Retina (tissue), 1 donor: ENCODE measurements around the gene LEPROT.
"Not testable (repeated sequence)": the region's sequence is repeated elsewhere in the genome, so short reads cannot be mapped to it uniquely, and the experiment has no call there.

ENCODE experiments used
- DNase-seq: peaks from one replicate; pipeline ENCODE4 v3.0.0-alpha.2; 2016

Gene LEPROT

GRCh38 chr1:65440915-65441314, 20.4 kb downstream of the LEPROT start:
- DNase-seq = no peak

DNA sequence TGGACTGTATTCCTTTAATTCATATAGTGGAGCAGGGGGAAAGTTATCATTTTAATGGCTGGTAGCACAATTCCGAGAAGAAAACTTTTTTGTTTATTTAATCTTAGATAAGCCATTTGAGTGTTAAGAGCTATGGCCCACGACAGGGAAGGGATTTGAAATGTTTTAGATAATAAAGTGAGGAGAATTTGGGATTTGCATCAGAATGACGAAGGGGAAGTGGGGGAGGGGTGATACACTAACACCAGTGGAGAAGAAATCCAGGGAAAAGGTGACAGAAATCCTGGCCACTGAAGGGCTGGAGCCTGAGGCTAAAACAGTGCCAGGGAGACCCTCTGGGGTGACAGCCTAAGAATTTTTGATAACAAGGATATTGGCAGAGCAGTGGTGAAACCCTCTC, 21.0 kb downstream of the LEPROT start:
- DNase-seq = no peak

GRCh38 chr1:65442442-65442841, 22.0 kb downstream of the LEPROT start:
- no peak for DNase-seq

DNA sequence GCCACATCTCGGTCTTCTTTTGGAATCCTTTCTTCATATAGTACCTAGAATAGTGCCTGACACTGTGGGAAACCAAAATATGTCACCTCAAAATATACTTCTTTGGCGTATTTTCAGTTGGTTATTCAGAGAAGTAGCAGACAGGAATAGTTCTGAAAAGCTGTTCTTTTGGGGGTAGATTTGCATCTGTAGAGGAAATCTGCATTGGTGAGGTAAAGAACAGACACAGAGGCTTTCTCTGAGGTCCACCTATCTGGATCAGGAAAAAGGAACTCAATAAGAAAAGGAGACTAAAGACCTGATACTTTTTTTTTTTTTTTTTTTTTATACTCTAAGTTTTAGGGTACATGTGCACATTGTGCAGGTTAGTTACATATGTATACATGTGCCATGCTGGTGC, 23.2 kb downstream of the LEPROT start:
- DNase-seq = no peak

DNA sequence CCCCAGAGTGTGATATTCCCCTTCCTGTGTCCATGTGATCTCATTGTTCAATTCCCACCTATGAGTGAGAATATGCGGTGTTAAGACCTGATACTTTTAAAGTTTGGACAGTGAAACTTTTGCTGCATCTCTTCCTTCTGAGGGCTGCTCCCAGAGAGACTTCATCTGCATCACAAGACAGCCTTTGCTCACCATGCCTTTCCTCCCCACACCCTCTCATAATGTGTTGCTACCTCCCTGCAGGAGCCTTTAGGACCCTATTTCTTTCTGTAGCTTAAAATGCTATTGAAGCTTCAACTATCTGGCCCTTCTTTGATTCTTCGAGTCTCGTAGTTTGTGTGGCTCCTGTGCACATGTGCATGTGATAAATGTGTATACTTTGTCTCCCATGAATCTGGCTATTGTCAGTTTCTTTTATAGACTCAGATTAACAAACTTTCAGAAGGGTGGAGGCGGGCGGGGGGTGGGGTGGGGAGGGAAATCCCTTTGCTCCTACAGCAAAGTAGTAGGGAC, 23.7 kb downstream of the LEPROT start:
- DNase-seq = no peak

DNA sequence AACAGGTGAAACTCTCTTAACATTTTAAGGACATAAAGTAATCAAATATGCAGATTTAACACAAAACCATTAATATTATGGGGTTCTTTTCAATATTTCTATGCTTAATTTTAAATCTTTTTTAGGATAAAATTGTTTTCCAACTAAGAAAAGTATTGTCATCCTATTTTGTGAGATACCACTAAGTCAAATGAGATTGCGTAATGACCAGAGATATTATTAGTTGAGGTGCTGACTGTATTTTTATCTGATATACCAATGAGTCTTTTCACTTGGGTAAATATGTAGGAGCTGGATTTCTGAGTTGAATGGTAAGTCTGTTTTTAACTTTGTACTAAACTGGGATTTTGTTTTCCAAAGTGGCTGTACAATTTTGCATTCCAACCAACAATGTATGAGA, 25.4 kb downstream of the LEPROT start:
- no peak for DNase-seq

DNA sequence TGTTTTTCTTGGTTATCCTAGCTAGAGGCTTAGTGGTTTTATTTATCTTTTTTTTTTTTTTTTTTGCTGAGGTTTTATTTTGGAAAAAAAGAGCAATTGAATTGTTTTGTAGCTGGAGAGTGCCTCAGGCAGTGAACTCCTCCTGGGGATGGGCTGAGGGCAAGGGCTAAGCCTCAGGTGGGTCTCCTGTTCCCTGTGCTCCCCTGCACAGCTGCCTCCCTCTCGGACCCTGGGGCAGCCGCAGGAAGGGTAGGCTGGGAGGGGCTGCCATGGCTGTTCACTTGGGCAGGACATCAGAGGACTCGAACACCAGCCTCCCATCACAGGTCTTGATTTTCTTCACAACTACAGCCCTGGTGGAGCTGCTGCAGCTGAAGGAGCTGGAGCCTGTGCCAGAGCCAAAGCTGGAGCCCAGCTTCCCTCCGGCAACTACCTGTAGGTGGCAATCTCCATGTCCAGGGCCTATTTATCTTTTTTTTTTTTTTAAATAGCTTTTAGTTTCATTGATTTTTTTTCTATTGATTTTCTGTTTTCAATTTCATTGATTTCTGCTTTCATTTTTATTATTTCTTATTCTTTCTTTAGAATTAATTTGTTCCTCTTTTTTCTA, 28.9 kb downstream of the LEPROT start:
- DNase-seq = no peak

- not testable (repeated sequence) for DNase-seq
Measured at GRCh38 chr1:65455678-65456077, 35.2 kb downstream of the LEPROT start.

- DNase-seq = no peak
Measured at GRCh38 chr1:65456481-65456880, 36.0 kb downstream of the LEPROT start.

DNA sequence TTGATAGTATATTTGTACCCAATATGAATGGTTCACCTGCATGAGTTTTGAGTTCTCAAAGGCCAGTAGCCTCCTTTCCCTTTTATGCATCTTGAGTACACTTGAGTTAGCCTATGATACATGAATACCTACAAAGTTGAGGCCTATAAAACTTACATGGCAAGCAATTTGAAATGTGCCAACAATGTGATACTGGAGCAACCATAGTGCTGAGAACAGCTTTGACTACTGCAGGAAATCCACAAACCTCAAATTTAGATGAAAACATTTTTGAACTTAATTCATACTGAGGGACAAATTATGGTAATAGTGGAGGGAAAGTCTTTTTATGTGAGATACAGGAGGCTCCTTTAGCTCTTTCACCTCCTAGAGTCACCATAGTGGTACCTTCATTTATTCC, 37.4 kb downstream of the LEPROT start:
- no peak for DNase-seq

- no peak for DNase-seq
Measured at GRCh38 chr1:65458730-65459396, 38.4 kb downstream of the LEPROT start.

DNA sequence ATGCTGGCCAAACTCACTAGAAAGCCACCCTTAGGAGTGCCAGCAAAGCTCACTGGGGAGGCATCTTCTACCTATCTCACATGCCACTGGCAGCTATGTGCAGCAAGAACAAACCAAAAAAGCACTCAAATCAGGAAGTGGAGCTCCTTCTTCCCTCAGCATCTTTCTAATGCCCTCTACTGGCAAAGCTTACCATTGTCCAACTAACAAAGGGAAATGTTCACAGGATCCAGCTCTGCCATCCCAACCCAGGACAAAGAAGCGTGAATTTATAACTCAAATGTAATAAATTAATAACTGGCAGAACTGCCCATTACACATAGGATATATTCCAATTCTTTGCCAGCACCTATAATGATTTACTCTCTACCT, 38.9 kb downstream of the LEPROT start:
- DNase-seq = no peak

DNA sequence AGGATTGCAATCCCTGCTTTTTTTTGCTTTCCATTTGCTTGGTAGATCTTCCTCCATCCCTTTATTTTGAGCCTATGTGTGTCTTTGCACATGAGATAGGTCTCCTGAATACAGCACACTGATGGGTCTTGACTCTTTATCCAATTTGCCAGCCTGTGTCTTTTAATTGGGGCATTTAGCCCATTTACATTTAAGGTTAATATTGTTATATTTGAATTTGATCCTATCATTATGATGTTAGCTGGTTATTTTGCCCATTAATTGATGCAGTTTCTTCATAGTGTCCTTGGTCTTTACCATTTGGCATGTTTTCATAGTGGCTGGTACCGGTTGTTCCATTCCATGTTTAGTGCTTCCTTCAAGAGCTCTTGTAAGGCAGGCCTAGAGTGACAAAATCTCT, 45.4 kb downstream of the LEPROT start:
- DNase-seq = not testable (repeated sequence)

DNA sequence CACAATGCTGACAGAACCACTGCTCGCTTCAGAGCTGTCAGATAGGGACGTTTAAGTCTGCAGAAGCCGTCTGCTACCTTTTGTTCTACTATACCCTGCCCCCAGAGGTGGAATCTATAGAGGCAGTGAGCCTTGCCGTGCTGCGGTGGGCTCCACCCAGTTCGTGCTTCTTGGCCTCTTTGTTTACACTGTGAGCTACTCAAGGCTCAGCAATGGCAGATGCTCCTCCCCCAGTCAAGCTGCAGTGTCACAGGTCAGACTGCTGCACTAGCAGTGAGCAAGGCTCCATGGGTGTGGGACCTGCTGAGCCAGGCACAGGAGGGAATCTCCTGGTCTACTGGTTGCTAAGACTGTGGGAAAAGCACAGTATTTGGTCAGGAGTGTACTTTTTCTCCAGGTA, 47.1 kb downstream of the LEPROT start:
- DNase-seq = peak; percentile 12

DNA sequence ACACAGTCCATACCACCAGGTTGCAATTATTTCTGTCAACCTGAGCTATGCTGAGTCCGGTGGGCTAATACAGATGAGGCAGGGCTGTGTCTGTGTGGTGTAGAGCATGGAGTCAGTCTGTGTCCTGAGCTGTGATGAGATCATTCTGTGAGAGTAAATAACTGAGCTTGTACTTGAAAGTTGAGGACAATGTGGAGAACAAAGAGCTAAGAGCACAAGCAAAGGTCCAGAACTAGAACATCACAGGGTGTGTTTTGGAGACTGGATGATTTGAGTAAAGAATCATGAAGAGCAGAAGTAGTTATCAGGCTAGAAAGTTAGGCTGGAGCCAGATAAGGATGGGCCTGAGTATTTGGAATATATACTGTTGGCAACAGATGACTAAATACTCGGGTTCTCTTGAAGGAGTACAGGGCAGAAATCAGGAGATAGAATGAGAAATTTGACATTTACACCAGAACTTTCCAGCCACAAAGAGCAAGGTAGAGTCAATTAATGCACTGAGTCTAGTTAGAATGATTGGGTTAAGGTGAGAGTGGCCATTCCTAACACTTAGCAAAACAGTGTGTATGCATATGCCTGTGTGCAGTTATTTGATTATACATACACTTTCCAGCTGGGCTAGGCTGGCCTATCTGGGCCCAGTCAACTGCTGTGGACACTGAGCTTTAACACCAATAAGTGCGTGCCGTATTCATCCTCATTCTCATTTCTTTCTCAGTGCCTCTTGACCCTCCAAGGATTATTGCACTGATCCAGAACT, 48.8 kb downstream of the LEPROT start:
- peak; percentile 7 for DNase-seq

DNA sequence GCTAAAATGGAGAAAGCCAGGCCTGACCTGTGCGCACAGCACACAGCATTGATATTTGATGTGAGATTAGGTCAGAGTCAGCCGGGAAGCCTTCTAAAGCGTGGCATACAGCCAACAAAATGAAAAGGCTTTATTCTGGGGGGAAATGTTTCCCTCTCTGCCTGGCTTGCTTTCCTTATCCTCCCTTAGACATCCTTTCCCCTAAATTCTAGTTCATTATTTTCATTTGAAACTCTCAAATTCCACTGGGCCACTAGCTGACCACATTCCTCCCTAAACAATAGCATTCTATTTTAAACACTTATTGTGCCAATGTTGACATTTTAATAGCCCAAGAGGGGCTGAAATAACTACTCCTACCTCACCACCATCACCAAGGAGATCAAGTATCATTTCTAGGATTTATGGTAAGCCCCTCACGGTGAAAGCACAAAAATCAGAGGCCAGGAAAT, 49.4 kb downstream of the LEPROT start:
- no peak for DNase-seq

GRCh38 chr1:65470766-65471165, 50.3 kb downstream of the LEPROT start:
- no peak for DNase-seq

DNA sequence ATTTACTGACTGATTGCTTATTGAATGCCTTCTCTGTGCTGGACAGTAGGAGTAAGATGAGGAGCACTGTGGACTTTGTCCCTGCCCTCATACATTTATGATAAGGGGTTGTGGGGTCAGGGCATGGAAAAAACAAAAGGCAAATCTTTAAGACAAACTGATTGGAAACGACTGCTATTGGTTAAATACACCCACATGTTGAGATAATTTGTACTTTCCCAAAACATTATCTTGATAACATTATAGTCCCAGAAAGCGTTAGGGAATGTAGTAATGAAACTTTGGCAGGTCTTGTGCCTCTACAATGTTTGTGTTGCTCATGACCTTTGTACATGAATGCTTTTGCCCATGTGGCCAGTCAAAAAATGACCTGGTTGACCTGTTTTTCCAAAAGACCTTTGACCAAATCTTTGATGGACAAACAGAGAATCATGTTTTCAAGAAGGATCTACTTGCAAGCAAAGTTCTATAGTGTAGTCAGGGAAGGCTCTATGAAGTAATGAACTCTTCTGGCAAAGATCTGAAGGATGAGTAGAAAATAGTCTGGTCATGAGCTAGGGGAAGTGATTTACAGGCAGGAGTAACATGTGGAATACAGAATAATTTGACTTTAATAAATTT, 50.9 kb downstream of the LEPROT start:
- DNase-seq = no peak

DNA sequence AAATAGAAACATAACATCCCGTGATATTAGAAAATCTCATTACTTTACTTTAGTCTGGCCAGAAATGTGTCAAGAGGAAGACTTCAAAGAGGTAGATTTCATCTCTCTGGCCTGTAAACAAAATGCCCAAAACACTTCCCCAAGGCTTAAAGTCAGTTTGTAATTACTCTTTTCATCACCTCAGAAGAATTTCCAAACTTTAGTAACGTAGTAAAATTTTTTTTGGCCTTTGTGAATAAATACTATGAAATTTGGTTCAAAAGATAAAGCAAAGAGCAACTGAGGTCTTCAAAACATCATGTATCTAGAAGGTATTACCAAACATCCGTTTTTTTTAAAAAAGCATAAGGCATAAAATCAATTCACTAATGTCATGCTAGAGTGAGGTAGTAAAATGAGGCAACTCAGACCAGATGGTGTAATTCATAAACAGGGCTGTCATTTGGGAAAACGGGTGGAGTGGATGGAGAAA, 51.4 kb downstream of the LEPROT start:
- DNase-seq = no peak

- DNase-seq = no peak
Measured at GRCh38 chr1:65476327-65476726, 55.9 kb downstream of the LEPROT start.

GRCh38 chr1:65477414-65478378, 57.2 kb downstream of the LEPROT start:
- no peak for DNase-seq

DNA sequence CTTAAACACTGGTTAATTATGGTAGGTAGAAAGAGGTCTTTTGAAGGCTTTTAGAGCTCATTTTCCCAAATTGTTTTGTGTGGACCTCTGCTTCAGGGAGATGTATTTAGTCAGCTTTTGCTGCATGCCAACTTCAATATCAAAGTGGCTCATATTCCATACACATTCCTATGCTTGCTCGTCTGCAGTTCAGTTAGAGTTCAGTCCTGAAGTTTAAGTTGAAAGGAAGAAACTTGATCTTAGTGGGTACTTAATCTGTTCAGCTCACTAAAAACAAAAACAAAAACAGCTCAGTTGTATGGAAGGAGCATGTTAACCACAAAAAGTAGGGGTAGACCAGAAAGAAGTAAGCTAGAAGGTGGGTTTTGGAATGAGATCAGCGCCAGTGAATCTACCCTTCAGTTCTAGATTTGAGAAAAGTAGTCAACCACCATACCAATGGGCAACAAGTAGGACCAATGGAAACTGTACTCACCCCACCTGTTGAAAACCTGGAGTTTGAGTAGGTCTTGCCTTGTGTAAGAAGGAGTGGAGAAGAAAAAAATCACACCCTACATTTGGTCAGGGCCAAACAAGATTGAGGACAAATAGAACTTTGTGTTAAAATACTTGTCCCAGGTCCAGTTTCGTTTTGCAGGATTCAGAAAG, 58.0 kb downstream of the LEPROT start:
- no peak for DNase-seq
